Measurements from ENCODE around the gene IMPDH1. TPM values are rescaled to one million over a fixed set of nuclear protein-coding genes. Genes with fewer than 3 reads are reported as not detected.

Gene IMPDH1
- total RNA-seq, 2 donors from 2014 or later = 48.2 to 91.6 TPM

GRCh38 chr7:128353610-128354009, 56.2 kb downstream of the IMPDH1 start:
- Histone ChIP-seq H3K27ac (no peak overlapping the region), H3K4me3 (no peak overlapping the region), H3K36me3 (no peaks in the 10 kb centered on the region), H3K9me3 (no peaks in the 10 kb centered on the region), H3K27me3 (replicated peaks; ENCODE audit: insufficient read depth) (peaks cover 12% of the 10 kb centered on the region), H3K4me1 (replicated peaks) (no peaks in the 10 kb centered on the region)
- intact Hi-C loops (cut with DNase I) = no loop called here
- TF ChIP-seq POLR2AphosphoS5 (IDR thresholded peaks at IDR 0.05) = no peak
- TF ChIP-seq CTCF (IDR thresholded peaks at IDR 0.05) = no peak
- TF ChIP-seq POLR2A (IDR thresholded peaks at IDR 0.05) = no peak
- DNase-seq (ENCODE audit: low spot score) = no peak
- WGBS = 96% methylated on average over 1 of the region's 1 CpG

GRCh38 chr7:128353189-128353588, 56.6 kb downstream of the IMPDH1 start:
- no peak for DNase-seq (ENCODE audit: low spot score)
- WGBS = 87% methylated on average over 3 of the region's 3 CpGs
- no peaks in the 10 kb centered on the region for H3K4me1 ChIP-seq (replicated peaks)
- no peak overlapping the region for H3K4me3 ChIP-seq
- TF ChIP-seq POLR2AphosphoS5 (IDR thresholded peaks at IDR 0.05) (no peak), POLR2A (IDR thresholded peaks at IDR 0.05) (no peak), CTCF (IDR thresholded peaks at IDR 0.05) (no peak)
- no peak overlapping the region for H3K27ac ChIP-seq
- H3K36me3 ChIP-seq = no peaks in the 10 kb centered on the region
- H3K27me3 ChIP-seq (replicated peaks; ENCODE audit: insufficient read depth) = peaks cover 12% of the 10 kb centered on the region
- H3K9me3 ChIP-seq = no peaks in the 10 kb centered on the region
- intact Hi-C loops (cut with DNase I) = no loop called here

GRCh38 chr7:128352636-128353035, 57.1 kb downstream of the IMPDH1 start:
- no peak for TF ChIP-seq POLR2A (IDR thresholded peaks at IDR 0.05)
- no peak for TF ChIP-seq CTCF (IDR thresholded peaks at IDR 0.05)
- no peak for TF ChIP-seq POLR2AphosphoS5 (IDR thresholded peaks at IDR 0.05)
- H3K9me3 ChIP-seq = no peaks in the 10 kb centered on the region
- DNase-seq (ENCODE audit: low spot score) = no peak
- 69% methylated on average over 8 of the region's 8 CpGs for WGBS
- intact Hi-C loops (cut with DNase I) = no loop called here
- no peak overlapping the region for H3K27ac ChIP-seq
- no peaks in the 10 kb centered on the region for H3K36me3 ChIP-seq
- peaks cover 12% of the 10 kb centered on the region for H3K27me3 ChIP-seq (replicated peaks; ENCODE audit: insufficient read depth)
- no peak overlapping the region for H3K4me3 ChIP-seq
- no peaks in the 10 kb centered on the region for H3K4me1 ChIP-seq (replicated peaks)

- 12% methylated on average over 34 of the region's 34 CpGs for WGBS
- H3K4me3 ChIP-seq = peak overlapping the region in 1 of 2 donors; percentile 10
- no peaks in the 10 kb centered on the region for H3K4me1 ChIP-seq (replicated peaks)
- no peaks in the 10 kb centered on the region for H3K9me3 ChIP-seq
- no peaks in the 10 kb centered on the region for H3K36me3 ChIP-seq
- peaks cover 12% of the 10 kb centered on the region for H3K27me3 ChIP-seq (replicated peaks; ENCODE audit: insufficient read depth)
- no peak overlapping the region for H3K27ac ChIP-seq
- DNase-seq (ENCODE audit: low spot score) = no peak
- intact Hi-C loops (cut with DNase I) = no loop called here
- TF ChIP-seq POLR2AphosphoS5 (IDR thresholded peaks at IDR 0.05) (no peak), POLR2A (IDR thresholded peaks at IDR 0.05) (no peak), CTCF (IDR thresholded peaks at IDR 0.05) (peak in 3 of 4 experiments; percentile 14 to 62 (median 40))
Observed at GRCh38 chr7:128352153-128352537, 57.6 kb downstream of the IMPDH1 start.

GRCh38 chr7:128351296-128352152, 58.3 kb downstream of the IMPDH1 start:
- TF ChIP-seq POLR2A (IDR thresholded peaks at IDR 0.05) (no peak), CTCF (IDR thresholded peaks at IDR 0.05) (no peak), POLR2AphosphoS5 (IDR thresholded peaks at IDR 0.05) (no peak)
- Histone ChIP-seq H3K27me3 (replicated peaks; ENCODE audit: insufficient read depth) (peaks cover 12% of the 10 kb centered on the region), H3K9me3 (no peaks in the 10 kb centered on the region), H3K36me3 (no peaks in the 10 kb centered on the region), H3K27ac (no peak overlapping the region), H3K4me1 (replicated peaks) (no peaks in the 10 kb centered on the region), H3K4me3 (peak overlapping the region in 1 of 2 donors; percentile 10)
- intact Hi-C loops (cut with DNase I) = no loop called here
- 18% methylated on average over 46 of the region's 97 CpGs for WGBS
- no peak for DNase-seq (ENCODE audit: low spot score)
